ENCODE results near the gene TSPAN3. TPM values are rescaled to one million over a fixed set of nuclear protein-coding genes. Genes with fewer than 3 reads are reported as not detected.

TSPAN3 gene
- total RNA-seq, 1 experiment from 2014 or later, result 312 TPM

Other genes starting within 250 kb of the TSPAN3 start
- gene SCAPER, start 165.8 kb downstream of the TSPAN3 start, total RNA-seq (2014; rRNA removed; shearing (Covaris generic)), result 5.2 and 10.1 TPM in 2 replicates
- 71.8 and 114 TPM in 2 replicates for gene RCN2, start 139.4 kb downstream of the TSPAN3 start, total RNA-seq (2014; rRNA removed; shearing (Covaris generic))
- gene PSTPIP1, start 76.0 kb downstream of the TSPAN3 start, total RNA-seq (2014; rRNA removed; shearing (Covaris generic)), result not detected in 2 replicates

All from M059J (cell line).